Neural cell (in vitro differentiated cells): ENCODE measurements around the gene SPDL1. TPM values are rescaled to one million over a fixed set of nuclear protein-coding genes. Genes with fewer than 3 reads are reported as not detected.

Experiments used
- H2AFZ ChIP-seq: fragments of 200-600, 300-800 bp; sonication (generic), shearing (Covaris generic); 2 replicates; pipeline ENCODE4 v1.6.0; 2014; ENCODE audit warnings: low read depth, mild to moderate bottlenecking, antibody characterized with exemption, low read length, moderate library complexity
- H3F3A ChIP-seq: fragments of 200-600 bp; shearing (Covaris generic); 2 replicates; pipeline ENCODE4 v1.6.1; 2016; ENCODE audit warnings: mild to moderate bottlenecking, moderate library complexity, mixed read lengths, antibody characterized with exemption, low read length; ENCODE audit not compliant: insufficient read depth, poor library complexity, severe bottlenecking
- H3K27ac ChIP-seq: fragments of 200-600, 300-800 bp; sonication (generic), shearing (Covaris generic); 2 replicates; pipeline ENCODE4 v1.5.1; 2014; ENCODE audit warnings: mild to moderate bottlenecking, low read length, moderate library complexity
- H3K27me3 ChIP-seq: fragments of 300-800, 200-600 bp; sonication (generic), shearing (Covaris generic); 2 replicates; pipeline ENCODE4 v1.6.0; 2014; ENCODE audit warnings: mild to moderate bottlenecking, low read depth, low read length, moderate library complexity; ENCODE audit not compliant: insufficient read depth
- H3K36me3 ChIP-seq: fragments of 300-800, 200-600 bp; sonication (generic), shearing (Covaris generic); 2 replicates; pipeline ENCODE4 v1.5.1; 2014; ENCODE audit warnings: mild to moderate bottlenecking, antibody characterized with exemption, low read length, moderate library complexity; ENCODE audit not compliant: insufficient read depth
- H3K4me2 ChIP-seq: fragments of 300-800, 200-600 bp; sonication (generic), shearing (Covaris generic); 2 replicates; pipeline ENCODE4 v1.6.0; 2014; ENCODE audit warnings: mild to moderate bottlenecking, low read length
- H3K4me3 ChIP-seq: fragments of 300-800, 200-600 bp; sonication (generic), shearing (Covaris generic); 2 replicates; pipeline ENCODE4 v1.5.1; 2014; ENCODE audit warnings: mild to moderate bottlenecking, low read length, moderate library complexity
- H3K79me2 ChIP-seq: fragments of 200-600 bp; shearing (Covaris generic); replicated peaks from 2 replicates; pipeline ENCODE4 v1.6.0; 2014; ENCODE audit warnings: mild to moderate bottlenecking, low read length, moderate library complexity; ENCODE audit not compliant: insufficient read depth
- H3K9ac ChIP-seq: fragments of 300-800, 200-600 bp; sonication (generic), shearing (Covaris generic); 2 replicates; pipeline ENCODE4 v1.6.1; 2016; ENCODE audit warnings: mild to moderate bottlenecking, low read length, mixed read lengths
- H3K9me2 ChIP-seq: fragments of 200-600 bp; shearing (Covaris generic); 2 replicates; pipeline ENCODE4 v1.6.1; 2016; ENCODE audit warnings: mild to moderate bottlenecking, low read length, mixed read lengths; ENCODE audit not compliant: insufficient read depth
- H3K9me3 ChIP-seq: fragments of 200-600, 300-800 bp; sonication (generic), shearing (Covaris generic); 2 replicates; pipeline ENCODE4 v1.6.1; 2016; ENCODE audit warnings: mild to moderate bottlenecking, mixed run types, low read length, moderate library complexity, mixed read lengths
- H4K20me1 ChIP-seq: fragments of 200-600 bp; shearing (Covaris generic); 2 replicates; pipeline ENCODE4 v1.6.1; 2016; ENCODE audit warnings: mild to moderate bottlenecking, mixed run types; ENCODE audit not compliant: insufficient read depth
- CTCF ChIP-seq: fragments of 450-650 bp; IDR thresholded peaks from 2 replicates; pipeline ENCODE4 v1.5.1; 2014; ENCODE audit warnings: antibody characterized with exemption, mild to moderate bottlenecking, moderate library complexity; ENCODE audit not compliant: poor library complexity, severe bottlenecking
- EP300 ChIP-seq: fragments of 450-650 bp; conservative IDR thresholded peaks from 2 replicates; pipeline ENCODE4 v1.6.1; 2014; ENCODE audit warnings: antibody characterized with exemption, mild to moderate bottlenecking, moderate library complexity; ENCODE audit not compliant: poor library complexity, severe bottlenecking
- EZH2 ChIP-seq: fragments of 200-600, 300-800 bp; shearing (Covaris generic), sonication (generic); IDR thresholded peaks from 2 replicates; pipeline ENCODE4 v1.6.1; 2014; ENCODE audit warnings: antibody characterized with exemption, low read length, borderline replicate concordance, mild to moderate bottlenecking; ENCODE audit not compliant: insufficient read depth, poor library complexity, severe bottlenecking
- MXI1 ChIP-seq: fragments of 450-650 bp; conservative IDR thresholded peaks from 2 replicates; pipeline ENCODE4 v1.6.1; 2014; ENCODE audit warnings: antibody characterized with exemption, mild to moderate bottlenecking; ENCODE audit not compliant: poor library complexity, severe bottlenecking
- POLR2AphosphoS5 ChIP-seq: IDR thresholded peaks from 2 replicates; pipeline ENCODE4 v1.6.1; 2012
- RAD21 ChIP-seq: fragments of 450-650 bp; conservative IDR thresholded peaks from 2 replicates; pipeline ENCODE4 v1.6.1; 2014; ENCODE audit warnings: antibody characterized with exemption, mild to moderate bottlenecking, moderate library complexity
- REST ChIP-seq: IDR thresholded peaks from 2 replicates; pipeline ENCODE4 v1.6.1; 2012; ENCODE audit warnings: borderline replicate concordance
- SMC3 ChIP-seq: fragments of 450-650 bp; conservative IDR thresholded peaks from 2 replicates; pipeline ENCODE4 v1.6.1; 2014; ENCODE audit warnings: antibody characterized with exemption, mild to moderate bottlenecking, moderate library complexity; ENCODE audit not compliant: poor library complexity
- TAF1 ChIP-seq: IDR thresholded peaks from 2 replicates; pipeline ENCODE4 v1.6.1; 2012; ENCODE audit warnings: low read depth
- polyA plus RNA-seq: library from polyadenylated mRNA; depleted of rRNA; stranded (reverse); fragments of >200 nt; gene quantifications from 2 replicates; pipeline ENCODE4 v1.2.3, GENCODE V29; 2014

Gene SPDL1
- polyA plus RNA-seq, 1 donor from 2014 or later = 26.6 TPM

DNA sequence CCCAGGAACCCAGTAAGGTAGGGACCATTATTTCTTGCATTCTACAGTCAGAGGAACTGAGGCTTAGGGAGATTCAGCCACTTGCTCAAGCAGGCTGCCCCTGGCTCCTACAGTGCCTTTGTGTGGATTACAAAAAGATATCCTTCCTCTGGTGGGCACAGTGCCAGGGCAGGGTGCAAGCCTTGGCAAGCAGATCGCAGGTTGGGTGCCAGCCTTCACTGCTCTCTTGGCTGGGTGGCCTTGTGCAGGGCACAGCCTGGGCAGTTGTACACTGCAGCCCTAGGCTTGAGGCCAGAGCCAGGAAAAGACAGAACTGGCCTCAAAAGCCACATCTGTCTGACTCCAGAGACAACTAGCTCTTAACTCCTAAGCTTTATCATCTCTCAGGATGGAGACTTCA, 68.5 kb downstream of the SPDL1 start:
- Histone ChIP-seq H3K4me2 (no peak overlapping the region), H3K27ac (no peak overlapping the region), H4K20me1 (no peaks in the 10 kb centered on the region), H3K4me3 (no peak overlapping the region), H3K9ac (no peak overlapping the region), H3K9me3 (no peaks in the 10 kb centered on the region), H3K79me2 (no peaks in the 10 kb centered on the region), H3K36me3 (no peaks in the 10 kb centered on the region), H2AFZ (no peak overlapping the region), H3K9me2 (no peaks in the 10 kb centered on the region), H3F3A (no peaks in the 10 kb centered on the region), H3K27me3 (no peaks in the 10 kb centered on the region)
- TF ChIP-seq SMC3 (no peak), POLR2AphosphoS5 (no peak), EZH2 (no peak), TAF1 (no peak), EP300 (no peak), RAD21 (no peak), MXI1 (no peak), CTCF (no peak), REST (no peak)

GRCh38 chr5:169653091-169653490, 69.5 kb downstream of the SPDL1 start:
- H3K79me2 ChIP-seq = no peaks in the 10 kb centered on the region
- H3K9ac ChIP-seq = no peak overlapping the region
- no peak overlapping the region for H3K27ac ChIP-seq
- H4K20me1 ChIP-seq = no peaks in the 10 kb centered on the region
- no peaks in the 10 kb centered on the region for H3K9me2 ChIP-seq
- H3K4me3 ChIP-seq = no peak overlapping the region
- H3F3A ChIP-seq = no peaks in the 10 kb centered on the region
- H3K36me3 ChIP-seq = no peaks in the 10 kb centered on the region
- no peak for TF ChIP-seq TAF1
- TF ChIP-seq REST = no peak
- no peak for TF ChIP-seq MXI1
- no peak for TF ChIP-seq EZH2
- no peak for TF ChIP-seq POLR2AphosphoS5
- TF ChIP-seq CTCF = no peak
- TF ChIP-seq RAD21 = no peak
- TF ChIP-seq EP300 = no peak
- TF ChIP-seq SMC3 = no peak
- no peak overlapping the region for H2AFZ ChIP-seq
- no peaks in the 10 kb centered on the region for H3K9me3 ChIP-seq
- no peaks in the 10 kb centered on the region for H3K27me3 ChIP-seq
- no peak overlapping the region for H3K4me2 ChIP-seq
